Activated CD4-positive, CD25-positive, alpha-beta regulatory T cell treated with anti-CD3 and anti-CD28 coated beads, Interleukin-2, amount 50 U/mL, for 16 hours (primary cell): ENCODE measurements around the gene MAEL.
A peak's percentile ranks its signal among the peaks of the same experiment; 100 is the strongest.

Experiments
- DNase-seq: peaks from one replicate; pipeline ENCODE4 v3.0.0-alpha.2; 2020; ENCODE audit warnings: low read depth, low spot score

Gene MAEL

DNA sequence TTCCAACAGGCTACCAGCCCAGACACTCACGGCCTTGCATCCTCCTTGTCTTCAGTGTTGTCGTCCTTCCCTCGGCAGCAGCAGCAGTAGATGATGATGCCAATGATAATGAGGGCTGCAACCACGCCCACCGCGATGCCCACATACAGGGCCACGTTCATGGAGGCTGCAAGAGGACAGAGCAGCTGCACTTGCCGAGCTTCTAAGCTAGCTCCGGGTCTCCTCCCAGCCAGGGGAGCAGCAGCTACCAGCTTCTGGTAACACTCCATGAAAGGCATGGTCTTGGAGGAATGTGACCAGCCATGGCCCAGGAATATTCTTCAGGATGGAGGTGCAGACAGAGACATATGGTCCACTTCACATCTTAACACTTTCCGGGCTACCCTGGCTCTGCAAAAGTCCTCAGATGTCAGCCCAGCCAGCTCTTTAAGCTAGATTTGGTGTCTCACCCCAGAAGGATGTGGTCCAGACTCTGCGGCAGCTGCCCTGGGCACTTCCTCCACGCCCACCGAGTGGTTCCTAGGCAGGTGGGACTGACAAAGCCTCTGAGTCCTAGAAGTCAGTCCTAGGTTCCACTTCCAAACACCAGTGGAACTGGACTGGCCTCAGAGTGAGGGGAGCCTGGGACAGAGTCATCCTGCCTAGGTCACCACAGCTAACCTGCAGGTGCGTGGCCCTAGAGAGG lies 66.0 kb downstream of the MAEL start:
- no peak for DNase-seq

DNA sequence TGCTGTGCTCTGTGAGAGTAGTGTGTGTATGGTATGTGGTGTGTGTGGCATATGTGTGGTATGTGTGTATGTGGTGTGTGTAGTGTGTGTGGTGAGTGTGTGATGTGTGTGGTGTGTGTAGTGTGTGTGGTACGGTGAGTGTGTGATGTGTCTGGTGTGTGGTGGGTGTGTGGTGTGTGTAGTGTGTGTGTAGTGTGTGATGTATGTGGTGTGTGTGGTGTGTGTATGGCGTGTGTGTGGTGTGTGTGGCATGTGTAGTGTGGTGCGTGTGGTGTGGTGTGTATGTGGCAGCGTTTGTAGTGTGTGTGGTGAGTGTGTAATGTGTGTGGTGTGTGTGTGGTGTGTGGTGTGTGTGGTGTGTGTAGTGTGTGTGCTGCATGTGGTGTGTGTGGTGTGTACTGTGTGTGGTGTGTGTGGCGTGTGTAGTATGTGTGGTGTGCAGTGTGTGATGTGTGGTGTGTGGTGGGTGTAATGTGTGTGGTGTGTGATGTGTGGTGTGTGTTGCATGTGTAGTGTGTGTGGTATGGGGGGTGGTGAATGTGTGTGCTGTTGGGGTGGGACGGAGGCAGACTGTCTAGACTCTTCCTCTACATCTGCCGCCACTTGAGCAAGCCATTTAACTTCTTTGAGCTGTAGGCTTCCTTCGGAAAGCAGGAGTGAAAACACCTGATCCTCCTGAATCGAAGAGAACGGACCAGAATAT lies 67.6 kb downstream of the MAEL start:
- no peak for DNase-seq

DNA sequence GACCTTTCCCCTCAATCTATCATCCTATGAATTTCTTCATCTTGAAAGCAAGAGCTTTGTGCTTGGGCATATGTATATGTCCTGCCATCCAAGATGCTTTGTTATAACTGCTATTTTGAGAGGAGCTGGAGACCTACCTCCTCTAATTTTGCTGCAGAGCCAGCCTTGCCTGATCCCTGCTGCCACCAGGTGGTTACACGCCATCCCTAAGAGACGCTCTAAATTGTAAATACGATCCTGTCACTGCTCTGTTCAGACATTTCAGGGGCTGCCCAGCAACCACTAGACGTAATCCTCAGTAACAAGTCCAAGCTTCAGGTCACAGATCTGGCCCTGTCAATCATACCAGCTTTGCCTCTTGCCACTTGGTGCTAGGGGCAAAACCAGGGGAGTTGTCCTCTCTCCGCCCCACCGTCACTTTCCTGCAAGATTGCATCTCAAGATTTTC lies 68.2 kb downstream of the MAEL start:
- no peak for DNase-seq

DNA sequence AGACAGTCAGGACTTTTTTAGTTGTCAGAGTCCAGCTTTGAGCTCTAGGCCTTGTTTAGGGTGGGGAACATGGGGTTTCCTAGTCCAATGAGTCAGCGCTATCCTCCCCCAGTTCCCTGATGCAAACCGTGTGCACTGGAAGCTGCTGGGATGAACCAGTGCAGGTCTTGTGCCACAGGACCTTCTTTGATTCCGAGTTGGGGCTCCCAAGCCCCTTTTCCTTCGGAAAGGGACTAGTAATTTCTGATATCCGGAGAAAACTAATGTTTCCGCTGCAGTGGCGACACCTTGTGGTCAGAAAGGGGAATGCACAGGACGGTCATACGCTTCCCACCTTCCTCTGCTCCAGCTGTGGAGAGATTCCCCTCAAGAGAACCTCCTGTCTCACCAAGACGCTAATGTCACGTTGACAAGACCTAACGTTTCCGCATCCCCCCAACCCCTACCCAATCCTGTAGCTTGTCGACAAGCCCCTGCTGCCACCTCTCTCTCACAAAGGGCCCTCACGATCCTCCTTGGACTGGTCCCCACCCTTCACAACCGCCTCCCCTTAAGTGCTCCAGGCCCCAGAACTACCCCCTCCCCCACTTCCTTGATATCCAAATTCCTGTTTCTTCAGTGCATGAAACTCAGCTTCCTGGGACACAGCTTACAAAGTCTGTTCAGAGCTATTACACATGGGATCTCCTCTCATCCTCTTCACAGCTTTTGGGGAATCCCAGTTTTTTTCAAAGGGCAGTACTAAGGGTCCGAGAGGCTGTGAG lies 70.1 kb downstream of the MAEL start:
- DNase-seq, result peak; percentile 54

- DNase-seq, result no peak
These were observed 70.7 kb downstream of the MAEL start for GRCh38 chr1:167059809-167060107.

DNA sequence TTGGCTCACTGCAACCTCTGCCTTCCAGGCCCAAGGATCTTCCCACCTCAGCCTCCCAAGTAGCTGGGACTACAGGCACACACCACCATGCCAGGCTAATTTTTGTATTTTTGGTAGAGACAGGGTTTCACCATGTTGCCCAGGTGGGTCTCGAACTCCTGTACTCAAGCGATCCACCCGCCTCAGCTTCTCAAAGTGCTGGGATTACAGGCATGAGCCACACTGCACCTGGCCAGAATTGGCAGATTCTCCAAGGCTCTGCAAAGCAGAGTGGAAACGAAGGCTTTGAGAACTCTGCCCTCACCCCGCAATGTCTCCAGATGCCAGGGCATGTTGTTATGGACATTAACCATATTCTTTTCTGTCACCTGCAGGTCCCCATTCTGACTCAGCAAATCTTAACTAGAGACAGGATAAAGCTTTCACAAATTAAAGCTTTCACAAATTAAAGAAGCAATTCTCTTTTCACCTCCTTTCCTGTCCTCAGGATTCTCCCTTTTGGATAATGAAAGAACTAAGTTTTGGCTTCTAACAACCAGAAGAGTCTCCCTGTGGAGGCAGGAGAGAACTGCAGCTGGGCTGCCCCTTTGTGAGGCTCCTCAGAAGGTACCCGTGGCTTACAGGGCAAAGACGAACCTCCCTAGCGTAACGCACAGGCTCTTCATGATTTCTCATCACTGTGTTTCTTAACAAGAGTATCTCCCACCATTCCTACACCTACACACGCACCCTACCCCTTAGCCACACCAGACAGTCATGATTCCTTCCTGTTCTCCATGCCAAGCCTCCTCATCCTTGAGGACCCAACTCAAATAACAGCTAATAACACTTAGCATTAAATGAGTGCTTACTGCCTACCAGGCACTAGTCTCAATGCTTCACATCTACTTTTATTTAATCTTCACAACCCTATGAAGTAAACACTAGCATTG lies 71.3 kb downstream of the MAEL start:
- DNase-seq, result no peak

GRCh38 chr1:167061073-167061464 lies 72.0 kb downstream of the MAEL start:
- DNase-seq, result no peak

DNA sequence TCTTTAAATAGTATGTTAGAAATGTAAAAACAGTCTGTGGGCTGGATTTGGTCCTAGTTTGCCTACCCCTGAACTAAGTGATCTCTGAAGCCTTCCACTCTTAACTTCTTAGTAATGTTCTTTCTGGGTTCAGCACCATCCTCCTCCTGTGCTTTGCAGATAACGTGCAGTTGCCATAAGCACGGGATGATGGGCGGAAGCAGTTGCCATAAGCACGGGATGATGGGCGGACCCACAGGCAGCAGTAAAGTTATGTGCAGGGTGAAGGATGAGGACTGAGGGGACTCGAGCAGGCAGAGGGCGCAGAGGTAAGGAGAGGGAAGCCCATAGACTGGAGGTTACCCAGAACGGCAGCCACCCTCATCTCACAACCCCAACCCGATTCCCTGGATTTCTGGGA lies 75.5 kb downstream of the MAEL start:
- DNase-seq, result no peak

GRCh38 chr1:167065471-167065870 lies 76.4 kb downstream of the MAEL start:
- no peak for DNase-seq

DNA sequence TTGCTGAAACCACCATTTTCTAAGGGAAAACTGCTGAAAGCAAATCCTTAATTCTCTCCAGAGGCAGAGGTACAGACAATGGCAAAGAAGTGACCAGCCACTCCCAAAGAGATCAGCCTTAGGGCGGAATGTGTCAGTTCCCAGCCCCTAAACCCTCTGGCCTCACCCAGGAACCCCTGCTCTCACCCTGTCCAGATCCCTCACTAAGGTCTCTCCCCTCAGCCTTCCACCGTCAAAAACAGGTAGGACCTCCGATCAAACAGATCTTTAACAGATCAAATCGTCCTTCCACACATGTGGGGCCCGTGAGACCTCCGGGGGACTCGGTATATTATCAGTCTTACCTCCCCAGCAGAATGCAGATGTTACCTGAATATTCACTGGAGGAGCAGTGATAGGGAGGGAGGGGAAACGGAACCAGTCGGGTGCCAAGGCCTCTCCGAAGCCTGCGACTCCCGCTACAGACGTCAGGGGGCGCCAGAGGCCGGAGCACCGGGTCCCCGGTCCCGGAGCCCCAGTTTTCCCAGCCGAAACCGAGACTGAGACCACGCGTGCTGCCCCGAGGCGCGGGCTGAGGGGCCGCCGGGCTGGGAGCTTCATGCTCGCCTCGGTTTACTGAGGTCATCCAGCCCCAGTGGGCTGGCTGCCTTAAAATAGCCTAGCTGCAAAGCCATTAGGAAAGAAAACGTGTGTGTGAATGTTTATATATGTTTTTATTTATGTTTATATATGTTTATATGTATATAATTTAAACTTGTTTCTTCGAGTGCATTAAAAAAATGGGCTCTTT lies 77.4 kb downstream of the MAEL start:
- DNase-seq, result peak; percentile 56

DNA sequence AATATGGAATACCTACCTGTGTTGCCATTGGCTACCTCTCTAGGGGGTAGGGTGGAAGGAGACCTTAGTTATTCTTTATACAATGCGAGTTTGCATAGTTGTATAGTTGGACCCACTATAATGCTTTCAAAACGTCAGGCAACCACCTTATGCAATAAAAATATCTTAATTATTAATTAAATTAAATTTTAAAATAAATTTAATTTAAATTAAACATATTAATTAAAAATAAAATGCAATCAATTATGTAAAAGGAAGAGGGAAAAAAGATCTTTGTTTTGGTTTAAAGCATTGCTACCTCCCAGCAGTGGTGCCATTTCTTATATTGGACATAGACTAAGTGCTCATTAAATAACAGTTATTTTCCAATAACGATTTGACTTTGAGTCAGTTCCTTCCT lies 78.8 kb downstream of the MAEL start:
- no peak for DNase-seq

DNA sequence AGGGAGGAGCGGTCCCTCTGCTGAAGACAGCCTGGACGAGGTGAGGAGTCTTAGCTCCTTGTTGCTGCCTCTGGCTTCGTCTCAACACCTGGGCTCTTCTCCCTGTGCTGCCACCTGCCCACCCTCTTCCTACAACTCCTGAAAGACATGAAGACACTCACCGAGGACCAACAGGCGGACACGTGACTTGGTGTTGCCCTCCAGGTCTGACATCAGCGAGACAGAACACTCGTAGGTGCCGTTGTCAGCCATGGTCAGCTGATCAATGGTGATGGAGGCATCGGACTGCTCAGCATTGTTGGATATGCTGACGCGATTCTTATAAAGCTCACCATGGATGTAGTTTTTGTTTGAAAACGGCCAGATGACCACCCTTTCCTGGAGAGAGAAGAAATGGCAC lies 79.7 kb downstream of the MAEL start:
- no peak for DNase-seq

- DNase-seq, result no peak
These were observed 82.2 kb downstream of the MAEL start for GRCh38 chr1:167071286-167071685.
